Prostate gland (tissue), 2 donors: ENCODE measurements around the gene COG2.

ENCODE experiments used
- POLR2A ChIP-seq: fragments of 450-650 bp; IDR thresholded peaks from one replicate; pipeline ENCODE4 v1.6.1; 2016; ENCODE audit warnings: antibody characterized with exemption, mild to moderate bottlenecking
- POLR2AphosphoS5 ChIP-seq: sonication (generic); formaldehyde crosslinking; IDR thresholded peaks from one replicate; pipeline ENCODE4 v1.6.1; 2017; ENCODE audit warnings: antibody characterized with exemption
- TF ChIP-seq, protein P1 (sequence below), 4 experiments: fragments of 200-600 bp in 2 of 4; fragments of 450-650 bp in 2 of 4; sonication (generic) in 2 of 4; IDR thresholded peaks; 1 replicate in 3 of 4; 2 replicates in 1 of 4; pipeline ENCODE4 v1.5.1; 2016 to 2019; ENCODE audit warnings: antibody characterized with exemption in 4 of 4, mild to moderate bottlenecking in 2 of 4, moderate library complexity in 2 of 4

DNA sequence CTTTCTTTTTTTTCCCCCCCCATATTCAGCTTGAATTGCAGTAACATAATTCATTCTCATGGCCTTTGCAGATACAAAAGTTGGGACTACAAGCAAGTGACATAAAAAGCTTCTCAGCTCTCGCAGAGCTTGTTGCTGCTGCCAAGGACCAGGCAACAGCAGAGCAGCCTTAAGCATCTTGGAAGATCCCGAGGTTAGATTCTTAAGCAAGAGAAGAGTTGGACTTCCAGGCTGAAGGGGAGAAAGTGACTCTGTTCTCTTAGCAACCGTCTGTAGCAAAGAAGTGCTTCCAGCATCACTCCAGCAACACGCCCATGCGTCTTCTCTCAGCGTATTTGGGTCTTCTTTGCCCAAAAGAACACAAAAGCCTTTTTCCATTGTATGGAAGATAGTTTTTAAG lies 50.9 kb downstream of the COG2 start:
- TF ChIP-seq POLR2AphosphoS5 (no peak), POLR2A (no peak)
- TF ChIP-seq, protein P1, sequence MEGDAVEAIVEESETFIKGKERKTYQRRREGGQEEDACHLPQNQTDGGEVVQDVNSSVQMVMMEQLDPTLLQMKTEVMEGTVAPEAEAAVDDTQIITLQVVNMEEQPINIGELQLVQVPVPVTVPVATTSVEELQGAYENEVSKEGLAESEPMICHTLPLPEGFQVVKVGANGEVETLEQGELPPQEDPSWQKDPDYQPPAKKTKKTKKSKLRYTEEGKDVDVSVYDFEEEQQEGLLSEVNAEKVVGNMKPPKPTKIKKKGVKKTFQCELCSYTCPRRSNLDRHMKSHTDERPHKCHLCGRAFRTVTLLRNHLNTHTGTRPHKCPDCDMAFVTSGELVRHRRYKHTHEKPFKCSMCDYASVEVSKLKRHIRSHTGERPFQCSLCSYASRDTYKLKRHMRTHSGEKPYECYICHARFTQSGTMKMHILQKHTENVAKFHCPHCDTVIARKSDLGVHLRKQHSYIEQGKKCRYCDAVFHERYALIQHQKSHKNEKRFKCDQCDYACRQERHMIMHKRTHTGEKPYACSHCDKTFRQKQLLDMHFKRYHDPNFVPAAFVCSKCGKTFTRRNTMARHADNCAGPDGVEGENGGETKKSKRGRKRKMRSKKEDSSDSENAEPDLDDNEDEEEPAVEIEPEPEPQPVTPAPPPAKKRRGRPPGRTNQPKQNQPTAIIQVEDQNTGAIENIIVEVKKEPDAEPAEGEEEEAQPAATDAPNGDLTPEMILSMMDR (IDR thresholded peaks at IDR 0.05), result no peak
